Measurements from ENCODE around the gene GIPC1.

DNA sequence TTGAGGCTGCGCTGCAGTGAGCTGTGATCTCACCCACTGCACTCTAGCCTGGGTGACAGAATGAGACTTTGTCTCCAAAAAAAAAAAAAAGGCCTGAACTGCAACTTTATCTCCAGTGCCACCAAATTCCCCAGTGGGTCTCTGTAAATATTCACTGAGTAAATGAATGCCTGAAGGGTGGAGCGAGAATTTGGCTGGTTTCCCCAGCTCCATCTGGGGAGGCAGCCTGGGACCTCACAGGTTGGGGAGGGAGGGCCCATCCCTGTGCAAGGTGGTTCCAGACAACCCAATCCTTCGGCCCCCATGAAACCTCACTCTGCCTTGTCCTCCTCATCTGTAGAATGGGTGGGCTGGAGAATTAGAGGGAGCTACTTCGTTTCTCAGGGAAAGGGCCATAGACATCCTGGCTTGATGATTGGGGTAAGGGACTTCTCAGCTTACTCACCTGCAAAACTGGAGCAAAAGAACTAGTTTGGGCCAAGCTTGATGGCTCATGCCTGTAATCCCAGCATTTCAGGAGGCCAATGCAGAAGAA is 67.0 kb downstream of the GIPC1 start:
- TF ChIP-seq CTCF (IDR thresholded peaks at IDR 0.05) (no peak), POLR2A (IDR thresholded peaks at IDR 0.05) (no peak), EP300 (IDR thresholded peaks at IDR 0.05) (no peak)

Measured in tibial nerve (tissue), 4 donors.